K562 (cell line): Measurements from ENCODE around the gene TMIGD1. TPM values are rescaled to one million over a fixed set of nuclear protein-coding genes. Genes with fewer than 3 reads are reported as not detected.
A peak's percentile ranks its signal among the peaks of the same experiment; 100 is the strongest.

Experiments
- BACH1 ChIP-seq: fragments of 200-800 bp; sonication (Bioruptor generic); IDR thresholded peaks from 2 replicates; pipeline ENCODE4 v1.6.1; 2016; ENCODE audit warnings: missing genetic modification characterization, missing compliant biosample characterization
- CC2D1A ChIP-seq: fragments of 450-650 bp; IDR thresholded peaks from 2 replicates; pipeline ENCODE4 v1.6.1; 2017; ENCODE audit warnings: mild to moderate bottlenecking
- CGGBP1 ChIP-seq: fragments of 250-450 bp; sonication (Bioruptor Pico); IDR thresholded peaks from 2 replicates; pipeline ENCODE4 v1.9.0; 2021; ENCODE audit warnings: mild to moderate bottlenecking
- EP300 ChIP-seq: IDR thresholded peaks from 2 replicates; pipeline ENCODE4 v1.6.1; 2012; ENCODE audit warnings: low read length, improper control_type of control experiment
- FOXO4 ChIP-seq: fragments of 450-650 bp; formaldehyde crosslinking; IDR thresholded peaks from 2 replicates; pipeline ENCODE4 v1.4.0; 2020; ENCODE audit warnings: mild to moderate bottlenecking, moderate library complexity
- FUS ChIP-seq: fragments of 200-400 bp; formaldehyde crosslinking; optimal IDR thresholded peaks from 2 replicates; pipeline ENCODE3; 2017; ENCODE audit warnings: low read depth, low read length
- LEF1 ChIP-seq: fragments of 450-650 bp; IDR thresholded peaks from 2 replicates; pipeline ENCODE4 v1.6.1; 2016; ENCODE audit warnings: mild to moderate bottlenecking
- MAZ ChIP-seq, 2 experiments: fragments of 450-650 bp in 1 of 2; sonication (generic) in 1 of 2; formaldehyde crosslinking; IDR thresholded peaks in 1 of 2; conservative IDR thresholded peaks in 1 of 2; 2 replicates each; pipeline versions ENCODE4 v1.4.0 to v1.5.0; 2020; ENCODE audit warnings: mild to moderate bottlenecking in 1 of 2, missing genetic modification reagents in 1 of 2
- MEIS2 ChIP-seq: fragments of 450-650 bp; IDR thresholded peaks from 2 replicates; pipeline ENCODE4 v1.6.1; 2014; ENCODE audit warnings: mild to moderate bottlenecking; ENCODE audit not compliant: partially characterized antibody
- MTF1 ChIP-seq: fragments of 250-450 bp; sonication (Bioruptor Pico); IDR thresholded peaks from 2 replicates; pipeline ENCODE4 v1.9.0; 2021; ENCODE audit warnings: moderate library complexity, mild to moderate bottlenecking, inconsistent platforms, borderline replicate concordance
- NR2C1 ChIP-seq, 2 experiments: fragments of 450-650 bp; IDR thresholded peaks; 2 replicates each; pipeline ENCODE4 v1.6.1; 2017; ENCODE audit warnings: mild to moderate bottlenecking in 2 of 2, antibody characterized with exemption in 1 of 2, inconsistent platforms in 1 of 2, missing compliant biosample characterization in 1 of 2, missing genetic modification characterization in 1 of 2
- RAD21 ChIP-seq, 2 experiments: fragments of 250-450 bp in 1 of 2; fragments of 450-650 bp in 1 of 2; sonication (Bioruptor Pico) in 1 of 2; formaldehyde crosslinking in 1 of 2; IDR thresholded peaks in 1 of 2; conservative IDR thresholded peaks in 1 of 2; 2 replicates each; pipeline versions ENCODE4 v1.4.0 to v1.8.0; 2020 to 2022; ENCODE audit warnings: mild to moderate bottlenecking in 2 of 2, moderate library complexity in 1 of 2
- RBM34 ChIP-seq: fragments of 200-400 bp; formaldehyde crosslinking; IDR thresholded peaks from 2 replicates; pipeline ENCODE4 v1.6.1; 2018; ENCODE audit warnings: low read length, borderline replicate concordance; ENCODE audit not compliant: insufficient read depth
- RFX1 ChIP-seq: fragments of 450-650 bp; IDR thresholded peaks from 2 replicates; pipeline ENCODE4 v1.6.1; 2016; ENCODE audit warnings: mild to moderate bottlenecking, moderate library complexity
- TAF9B ChIP-seq: fragments of 450-650 bp; IDR thresholded peaks from 2 replicates; pipeline ENCODE4 v1.6.1; 2018; ENCODE audit warnings: mild to moderate bottlenecking; ENCODE audit not compliant: partially characterized antibody
- ZNF324 ChIP-seq: fragments of 250-450 bp; sonication (Bioruptor Pico); IDR thresholded peaks from 2 replicates; pipeline ENCODE4 v1.4.0; 2020; ENCODE audit warnings: mild to moderate bottlenecking
- ZNF436 ChIP-seq: fragments of 250-450, 450-650 bp; sonication (Bioruptor Pico); formaldehyde crosslinking; IDR thresholded peaks from 2 replicates; pipeline ENCODE4 v1.7.0; 2020; ENCODE audit warnings: mild to moderate bottlenecking
- ZNF644 ChIP-seq: fragments of 200-800 bp; sonication (Bioruptor generic); IDR thresholded peaks from 2 replicates; pipeline ENCODE4 v1.6.1; 2016; ENCODE audit warnings: low read depth, missing genetic modification characterization, missing compliant biosample characterization
- ZNF655 ChIP-seq: fragments of 250-450 bp; sonication (Bioruptor Pico); IDR thresholded peaks from 2 replicates; pipeline ENCODE4 v1.5.0; 2021
- ZNF695 ChIP-seq: fragments of 450-650 bp; formaldehyde crosslinking; IDR thresholded peaks from 2 replicates; pipeline ENCODE4 v1.4.0; 2020; ENCODE audit warnings: mild to moderate bottlenecking, moderate library complexity
- ZNF76 ChIP-seq: fragments of 250-450 bp; sonication (Bioruptor Pico); IDR thresholded peaks from 2 replicates; pipeline ENCODE4 v1.4.0; 2020; ENCODE audit warnings: mild to moderate bottlenecking, moderate library complexity, borderline replicate concordance
- ZNF766 ChIP-seq: fragments of 200-800 bp; sonication (Bioruptor generic); conservative IDR thresholded peaks from 2 replicates; pipeline ENCODE4 v1.6.1; 2016; ENCODE audit warnings: missing genetic modification characterization, missing compliant biosample characterization
- polyA plus RNA-seq, 8 experiments: library from polyadenylated mRNA; depleted of rRNA in 4 of 8; stranded (reverse) in 5 of 8; unstranded in 3 of 8; fragments of >200 nt; fragmentation: Nextera tagmentation in 2 of 8; fragmentation: Illumina TruSeq in 1 of 8; extraction: Ambion mirVana in 2 of 8; extraction: Trizol in 1 of 8; gene quantifications; 2 replicates each; pipeline versions ENCODE4 v1.2.1 to v1.2.3, GENCODE V29; 2011 to 2014; ENCODE audit warnings: inconsistent platforms in 1 of 8, missing spikeins in 1 of 8
- total RNA-seq, 7 experiments: library from RNA; depleted of rRNA in 6 of 7; stranded (reverse); fragments of >200 nt in 6 of 7; fragmentation: Illumina TruSeq in 2 of 7; extraction: Trizol in 2 of 7; gene quantifications; 2 replicates each; pipeline versions ENCODE4 v1.2.1 to v1.2.3, GENCODE V29; 2011 to 2021; ENCODE audit warnings: low replicate concordance in 1 of 7

Gene TMIGD1
- total and polyA plus RNA-seq, 9 of the 15 experiments (the other 6 are each of a cell fraction or from before 2014, with no cell fraction given), result not detected

- TF ChIP-seq ZNF436 (CRISPR knock-in tag), result no peak
- TF ChIP-seq ZNF766 (CRISPR knock-in tag), result 0 out of 2 replicates have a peak, but pooled peaks have one; percentile 35
- TF ChIP-seq ZNF695 (CRISPR knock-in tag), result no peak
- peak; percentile 59; the same call in 1 of the 2 replicates for TF ChIP-seq CC2D1A
- no peak for TF ChIP-seq LEF1
- TF ChIP-seq ZNF644 (tag), result no peak
- no peak for TF ChIP-seq ZNF324 (CRISPR knock-in tag)
- no peak for TF ChIP-seq CGGBP1
- TF ChIP-seq MTF1 (CRISPR knock-in tag), result no peak
- TF ChIP-seq BACH1 (tag), result peak; percentile 27; the same call in 1 of the 2 replicates
- TF ChIP-seq MAZ (CRISPR knock-in tag; conservative IDR thresholded peaks at IDR 0.05 in 1 of 2, IDR thresholded peaks at IDR 0.05 in 1 of 2), result peak in 1 of 2 experiments; percentile 42; a peak in 2 of 4 replicates
- TF ChIP-seq MEIS2, result peak; percentile 82
- no peak for TF ChIP-seq FOXO4 (CRISPR knock-in tag)
- TF ChIP-seq EP300, result 0 out of 2 replicates have a peak, but pooled peaks have one; percentile 4
- TF ChIP-seq RAD21 (CRISPR knock-in tag; conservative IDR thresholded peaks at IDR 0.05 in 1 of 2, IDR thresholded peaks at IDR 0.05 in 1 of 2), result peak; percentile 86 to 88
- no peak for TF ChIP-seq FUS
- no peak for TF ChIP-seq ZNF655 (CRISPR knock-in tag)
- TF ChIP-seq ZNF76 (CRISPR knock-in tag), result no peak
- TF ChIP-seq TAF9B, result no peak
- no peak for TF ChIP-seq RBM34
- TF ChIP-seq NR2C1 (IDR thresholded peaks at IDR 0.05), result no peak
- TF ChIP-seq NR2C1 (tag; IDR thresholded peaks at IDR 0.05), result 0 out of 2 replicates have a peak, but pooled peaks have one; percentile 12
- no peak for TF ChIP-seq RFX1
- TF ChIP-seq, all 486 proteins: peak for 48
Observed at GRCh38 chr17:30336369-30337171, 2.7 kb upstream of the TMIGD1 start (continued).
